ENCODE results near the gene DDIT4. TPM values are rescaled to one million over a fixed set of nuclear protein-coding genes. Genes with fewer than 3 reads are reported as not detected.

DDIT4 gene
- total RNA-seq, 1 donor from 2014 or later = 153 TPM

GRCh38 chr10:72260239-72260975 lies 13.3 kb upstream of the DDIT4 start:
- peaks cover 33% of the 10 kb centered on the region for H3K4me1 Mint-ChIP-seq (ENCODE audit: low read depth, unreplicated experiment)
- peak; percentile 96 for DNase-seq
- peak overlapping the region; percentile 83 for H3K4me3 Mint-ChIP-seq (ENCODE audit: unreplicated experiment)
- peaks cover 12% of the 10 kb centered on the region for H3K9me3 Mint-ChIP-seq (ENCODE audit: unreplicated experiment)
- peak overlapping the region; percentile 98 for H3K27ac Mint-ChIP-seq (ENCODE audit: unreplicated experiment)
- no peaks in the 10 kb centered on the region for H3K36me3 Mint-ChIP-seq (ENCODE audit: unreplicated experiment)
- peaks cover 2% of the 10 kb centered on the region for H3K27me3 Mint-ChIP-seq (ENCODE audit: unreplicated experiment)
- TF ChIP-seq CTCF (IDR thresholded peaks at IDR 0.05; ENCODE audit: partially characterized antibody, unreplicated experiment) = no peak

- peaks cover 29% of the 10 kb centered on the region for H3K4me1 Mint-ChIP-seq (ENCODE audit: low read depth, unreplicated experiment)
- no peaks in the 10 kb centered on the region for H3K36me3 Mint-ChIP-seq (ENCODE audit: unreplicated experiment)
- DNase-seq = peak; percentile 33
- peak overlapping the region; percentile 89 for H3K27ac Mint-ChIP-seq (ENCODE audit: unreplicated experiment)
- no peak for TF ChIP-seq CTCF (IDR thresholded peaks at IDR 0.05; ENCODE audit: partially characterized antibody, unreplicated experiment)
- peaks cover 2% of the 10 kb centered on the region for H3K27me3 Mint-ChIP-seq (ENCODE audit: unreplicated experiment)
- H3K4me3 Mint-ChIP-seq (ENCODE audit: unreplicated experiment) = peak overlapping the region; percentile 85
- H3K9me3 Mint-ChIP-seq (ENCODE audit: unreplicated experiment) = peaks cover 12% of the 10 kb centered on the region
Observed at GRCh38 chr10:72260976-72261783, 12.5 kb upstream of the DDIT4 start.

- peak overlapping the region; percentile 89 for H3K27ac Mint-ChIP-seq (ENCODE audit: unreplicated experiment)
- no peak for DNase-seq
- TF ChIP-seq CTCF (IDR thresholded peaks at IDR 0.05; ENCODE audit: partially characterized antibody, unreplicated experiment) = no peak
- H3K27me3 Mint-ChIP-seq (ENCODE audit: unreplicated experiment) = peaks cover 2% of the 10 kb centered on the region
- H3K4me3 Mint-ChIP-seq (ENCODE audit: unreplicated experiment) = peak overlapping the region; percentile 85
- H3K4me1 Mint-ChIP-seq (ENCODE audit: low read depth, unreplicated experiment) = peaks cover 26% of the 10 kb centered on the region
- peaks cover 12% of the 10 kb centered on the region for H3K9me3 Mint-ChIP-seq (ENCODE audit: unreplicated experiment)
- H3K36me3 Mint-ChIP-seq (ENCODE audit: unreplicated experiment) = no peaks in the 10 kb centered on the region
Observed at GRCh38 chr10:72261784-72262404, 11.8 kb upstream of the DDIT4 start.

- no peak for DNase-seq
- peaks cover 23% of the 10 kb centered on the region for H3K4me1 Mint-ChIP-seq (ENCODE audit: low read depth, unreplicated experiment)
- no peaks in the 10 kb centered on the region for H3K36me3 Mint-ChIP-seq (ENCODE audit: unreplicated experiment)
- peaks cover 10% of the 10 kb centered on the region for H3K9me3 Mint-ChIP-seq (ENCODE audit: unreplicated experiment)
- H3K27ac Mint-ChIP-seq (ENCODE audit: unreplicated experiment) = no peak overlapping the region
- no peak overlapping the region for H3K4me3 Mint-ChIP-seq (ENCODE audit: unreplicated experiment)
- peaks cover 1% of the 10 kb centered on the region for H3K27me3 Mint-ChIP-seq (ENCODE audit: unreplicated experiment)
- TF ChIP-seq CTCF (IDR thresholded peaks at IDR 0.05; ENCODE audit: partially characterized antibody, unreplicated experiment) = no peak
Observed at GRCh38 chr10:72263613-72264241, 10.0 kb upstream of the DDIT4 start.
